HepG2 (cell line): ENCODE measurements around the gene HOXD8. TPM values are rescaled to one million over a fixed set of nuclear protein-coding genes. Genes with fewer than 3 reads are reported as not detected.
A peak's percentile ranks its signal among the peaks of the same experiment; 100 is the strongest.

Source experiments
- ARID2 ChIP-seq: sonication (generic); formaldehyde crosslinking; IDR thresholded peaks from 2 replicates; pipeline ENCODE4 v1.8.1; 2022; ENCODE audit warnings: mild to moderate bottlenecking, missing genetic modification reagents, borderline replicate concordance
- CBX2 ChIP-seq, 2 experiments: fragments of 200-600 bp in 1 of 2; sonication (generic); formaldehyde crosslinking in 1 of 2; IDR thresholded peaks; 2 replicates each; pipeline versions ENCODE4 v1.7.0 to v1.8.1; 2018 to 2022; ENCODE audit warnings: low read depth in 2 of 2, low read length in 1 of 2, mild to moderate bottlenecking in 1 of 2, missing genetic modification reagents in 1 of 2
- CEBPB ChIP-seq: IDR thresholded peaks from 2 replicates; pipeline ENCODE4 v1.6.1; 2011; ENCODE audit warnings: low read depth, low read length, improper control_type of control experiment, borderline replicate concordance
- EEA1 ChIP-seq: sonication (generic); formaldehyde crosslinking; IDR thresholded peaks from 2 replicates; pipeline ENCODE4 v1.5.1; 2020; ENCODE audit warnings: mild to moderate bottlenecking, missing genetic modification reagents, borderline replicate concordance
- FLYWCH1 ChIP-seq: sonication (generic); formaldehyde crosslinking; IDR thresholded peaks from 2 replicates; pipeline ENCODE4 v1.8.1; 2023; ENCODE audit warnings: mild to moderate bottlenecking, missing genetic modification reagents
- MTF1 ChIP-seq: sonication (generic); formaldehyde crosslinking; IDR thresholded peaks from 2 replicates; pipeline ENCODE4 v1.5.0; 2020; ENCODE audit warnings: missing genetic modification reagents
- MYC ChIP-seq: sonication (generic); formaldehyde crosslinking; IDR thresholded peaks from 2 replicates; pipeline ENCODE4 v1.9.0; 2021; ENCODE audit warnings: missing genetic modification reagents, borderline replicate concordance
- NCOA2 ChIP-seq: sonication (generic); formaldehyde crosslinking; IDR thresholded peaks from 2 replicates; pipeline ENCODE4 v1.8.0; 2022; ENCODE audit warnings: inconsistent platforms
- PRDM4 ChIP-seq: sonication (generic); formaldehyde crosslinking; IDR thresholded peaks from 2 replicates; pipeline ENCODE4 v1.9.0; 2021; ENCODE audit warnings: missing genetic modification reagents, borderline replicate concordance
- PRPF4 ChIP-seq: fragments of 200-400 bp; formaldehyde crosslinking; IDR thresholded peaks from 2 replicates; pipeline ENCODE4 v1.6.1; 2016; ENCODE audit warnings: low read length, low read depth; ENCODE audit not compliant: poor library complexity, severe bottlenecking
- SNAPC5 ChIP-seq: sonication (generic); formaldehyde crosslinking; IDR thresholded peaks from 2 replicates; pipeline ENCODE4 v1.8.1; 2023; ENCODE audit warnings: mild to moderate bottlenecking, missing genetic modification reagents, borderline replicate concordance
- TAF1 ChIP-seq: sonication (generic); formaldehyde crosslinking; IDR thresholded peaks from 2 replicates; pipeline ENCODE4 v1.4.0; 2020; ENCODE audit warnings: missing genetic modification reagents
- ZFAT ChIP-seq: sonication (generic); formaldehyde crosslinking; conservative IDR thresholded peaks from 2 replicates; pipeline ENCODE4 v1.8.1; 2023; ENCODE audit warnings: missing genetic modification reagents, inconsistent platforms
- ZNF383 ChIP-seq: sonication (generic); formaldehyde crosslinking; IDR thresholded peaks from 2 replicates; pipeline ENCODE4 v1.4.0; 2020; ENCODE audit warnings: missing genetic modification reagents, mild to moderate bottlenecking, borderline replicate concordance
- ZNF770 ChIP-seq: sonication (generic); formaldehyde crosslinking; IDR thresholded peaks from 2 replicates; pipeline ENCODE4 v1.5.0; 2020; ENCODE audit warnings: mild to moderate bottlenecking, missing genetic modification reagents
- ZNF780A ChIP-seq: sonication (generic); formaldehyde crosslinking; IDR thresholded peaks from 2 replicates; pipeline ENCODE4 v1.8.0; 2022; ENCODE audit warnings: mild to moderate bottlenecking, missing genetic modification reagents, moderate library complexity
- polyA plus RNA-seq, 8 experiments: library from polyadenylated mRNA; depleted of rRNA in 3 of 8; stranded (reverse) in 7 of 8; unstranded in 1 of 8; fragments of >200 nt; fragmentation: Illumina TruSeq in 4 of 8; extraction: Trizol in 4 of 8; gene quantifications; 2 replicates each; pipeline versions ENCODE4 v1.2.1 to v1.2.3, GENCODE V29; 2011 to 2016; ENCODE audit warnings: low read depth in 4 of 8, missing spikeins in 1 of 8, mixed read lengths in 1 of 8; ENCODE audit not compliant: insufficient read depth in 1 of 8
- total RNA-seq, 5 experiments: library from RNA; depleted of rRNA; stranded (reverse); fragments of >200 nt; fragmentation: Illumina TruSeq; extraction: Trizol; gene quantifications; 2 replicates each; pipeline ENCODE4 v1.2.3, GENCODE V29; 2016; ENCODE audit warnings: low read depth in 1 of 5
- TF ChIP-seq, protein P1 (sequence below): sonication (generic); formaldehyde crosslinking; IDR thresholded peaks from 2 replicates; pipeline ENCODE4 v1.4.0; 2020; ENCODE audit warnings: missing genetic modification reagents
- TF ChIP-seq, protein P2 (sequence below): sonication (generic); formaldehyde crosslinking; IDR thresholded peaks from 2 replicates; pipeline ENCODE4 v1.4.0; 2020; ENCODE audit warnings: missing genetic modification reagents
- TF ChIP-seq, protein P3 (sequence below): sonication (generic); formaldehyde crosslinking; IDR thresholded peaks from 2 replicates; pipeline ENCODE4 v1.5.0; 2020; ENCODE audit warnings: missing genetic modification reagents, mild to moderate bottlenecking, borderline replicate concordance

The HOXD8 gene
- total and polyA plus RNA-seq, 2 of the 13 experiments (the other 11 are each of a cell fraction or from before 2014, with no cell fraction given): not detected

DNA sequence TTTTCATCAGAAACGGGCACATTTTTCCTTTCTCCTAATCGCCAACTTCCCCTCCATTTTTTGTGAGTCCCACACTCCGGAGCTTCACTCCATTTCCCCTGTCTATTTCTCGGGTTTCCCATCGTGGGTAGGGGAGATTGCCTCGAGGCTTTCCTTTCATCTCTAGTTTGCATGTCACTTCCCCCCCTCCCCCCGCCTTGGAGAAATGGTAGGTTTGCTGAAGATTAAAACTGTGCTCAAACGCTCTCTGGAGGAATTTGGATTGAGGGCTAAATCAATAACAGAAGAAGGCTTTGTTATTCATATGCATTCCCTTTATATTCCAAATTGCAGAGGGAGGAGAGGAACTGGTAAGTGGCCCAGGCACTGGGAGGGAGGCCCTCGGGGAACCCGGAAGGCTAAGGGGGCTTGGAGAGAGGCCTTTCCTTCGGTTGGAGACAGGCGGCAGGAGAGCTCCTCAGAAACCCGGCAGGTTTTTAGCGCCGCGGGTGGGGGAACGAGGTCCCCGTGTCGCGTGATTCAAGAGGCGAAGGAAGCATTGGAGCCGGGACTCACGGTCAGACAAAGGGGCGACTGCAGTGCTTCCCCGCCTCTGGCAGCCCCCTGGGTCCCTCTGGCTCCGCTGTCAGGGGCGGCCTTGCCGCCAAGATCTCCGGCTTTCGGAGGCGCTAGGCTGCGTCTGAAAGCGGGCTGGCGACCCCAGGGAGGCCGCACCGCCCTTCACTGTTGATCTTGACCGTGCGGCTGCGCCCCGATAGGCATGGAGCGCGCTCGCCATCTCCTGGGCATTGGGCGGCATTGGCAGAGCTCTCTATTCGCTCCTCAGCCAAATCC, 32.3 kb upstream of the HOXD8 start (continued):
- no peak for TF ChIP-seq ZFAT
- no peak for TF ChIP-seq FLYWCH1 (CRISPR knock-in tag)
- TF ChIP-seq PRDM4 (CRISPR knock-in tag): no peak
- peak; percentile 97; the same call in 1 of the 2 replicates for TF ChIP-seq CBX2 (IDR thresholded peaks at IDR 0.05; ENCODE audit: low read depth, low read length)
- peak; percentile 84; the same call in 1 of the 2 replicates for TF ChIP-seq CBX2 (CRISPR knock-in tag; IDR thresholded peaks at IDR 0.05; ENCODE audit: low read depth)
- TF ChIP-seq CEBPB: no peak
- TF ChIP-seq ZNF770 (CRISPR knock-in tag): no peak
- no peak for TF ChIP-seq ARID2 (CRISPR knock-in tag)
- no peak for TF ChIP-seq EEA1 (CRISPR knock-in tag)
- TF ChIP-seq, protein P1, sequence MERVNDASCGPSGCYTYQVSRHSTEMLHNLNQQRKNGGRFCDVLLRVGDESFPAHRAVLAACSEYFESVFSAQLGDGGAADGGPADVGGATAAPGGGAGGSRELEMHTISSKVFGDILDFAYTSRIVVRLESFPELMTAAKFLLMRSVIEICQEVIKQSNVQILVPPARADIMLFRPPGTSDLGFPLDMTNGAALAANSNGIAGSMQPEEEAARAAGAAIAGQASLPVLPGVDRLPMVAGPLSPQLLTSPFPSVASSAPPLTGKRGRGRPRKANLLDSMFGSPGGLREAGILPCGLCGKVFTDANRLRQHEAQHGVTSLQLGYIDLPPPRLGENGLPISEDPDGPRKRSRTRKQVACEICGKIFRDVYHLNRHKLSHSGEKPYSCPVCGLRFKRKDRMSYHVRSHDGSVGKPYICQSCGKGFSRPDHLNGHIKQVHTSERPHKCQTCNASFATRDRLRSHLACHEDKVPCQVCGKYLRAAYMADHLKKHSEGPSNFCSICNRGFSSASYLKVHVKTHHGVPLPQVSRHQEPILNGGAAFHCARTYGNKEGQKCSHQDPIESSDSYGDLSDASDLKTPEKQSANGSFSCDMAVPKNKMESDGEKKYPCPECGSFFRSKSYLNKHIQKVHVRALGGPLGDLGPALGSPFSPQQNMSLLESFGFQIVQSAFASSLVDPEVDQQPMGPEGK (CRISPR knock-in tag): peak; percentile 45; the same call in 1 of the 2 replicates
- no peak for TF ChIP-seq NCOA2 (CRISPR knock-in tag)
- TF ChIP-seq SNAPC5: no peak
- TF ChIP-seq, protein P2, sequence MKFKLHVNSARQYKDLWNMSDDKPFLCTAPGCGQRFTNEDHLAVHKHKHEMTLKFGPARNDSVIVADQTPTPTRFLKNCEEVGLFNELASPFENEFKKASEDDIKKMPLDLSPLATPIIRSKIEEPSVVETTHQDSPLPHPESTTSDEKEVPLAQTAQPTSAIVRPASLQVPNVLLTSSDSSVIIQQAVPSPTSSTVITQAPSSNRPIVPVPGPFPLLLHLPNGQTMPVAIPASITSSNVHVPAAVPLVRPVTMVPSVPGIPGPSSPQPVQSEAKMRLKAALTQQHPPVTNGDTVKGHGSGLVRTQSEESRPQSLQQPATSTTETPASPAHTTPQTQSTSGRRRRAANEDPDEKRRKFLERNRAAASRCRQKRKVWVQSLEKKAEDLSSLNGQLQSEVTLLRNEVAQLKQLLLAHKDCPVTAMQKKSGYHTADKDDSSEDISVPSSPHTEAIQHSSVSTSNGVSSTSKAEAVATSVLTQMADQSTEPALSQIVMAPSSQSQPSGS (CRISPR knock-in tag): no peak
- no peak for TF ChIP-seq ZNF780A (CRISPR knock-in tag)
- TF ChIP-seq TAF1 (CRISPR knock-in tag): no peak
- no peak for TF ChIP-seq PRPF4
- TF ChIP-seq MYC (CRISPR knock-in tag): peak; percentile 38; the same call in 1 of the 2 replicates
- TF ChIP-seq ZNF383 (CRISPR knock-in tag): no peak
- TF ChIP-seq, protein P3, sequence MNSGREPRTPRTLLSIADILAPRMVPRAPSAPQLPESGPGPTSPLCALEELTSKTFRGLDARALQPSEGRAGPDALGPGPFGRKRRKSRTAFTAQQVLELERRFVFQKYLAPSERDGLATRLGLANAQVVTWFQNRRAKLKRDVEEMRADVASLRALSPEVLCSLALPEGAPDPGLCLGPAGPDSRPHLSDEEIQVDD: no peak
- no peak for TF ChIP-seq MTF1 (CRISPR knock-in tag)
